A673 (cell line): ENCODE results near the gene PFKFB4.

Experiments
- EZH2 ChIP-seq: fragments of 200-600 bp; sonication (generic); IDR thresholded peaks from 2 replicates; pipeline ENCODE4 v1.6.1; 2017; ENCODE audit warnings: borderline replicate concordance, low read depth, mild to moderate bottlenecking, mixed read lengths, antibody characterized with exemption, low read length; ENCODE audit not compliant: poor library complexity, severe bottlenecking
- TF ChIP-seq, protein P1 (sequence below): fragments of 300-800, 200-600 bp; sonication (generic); conservative IDR thresholded peaks from 2 replicates; pipeline ENCODE4 v1.5.1; 2017; ENCODE audit warnings: low read depth, mild to moderate bottlenecking, antibody characterized with exemption, low read length, moderate library complexity, mixed read lengths

DNA sequence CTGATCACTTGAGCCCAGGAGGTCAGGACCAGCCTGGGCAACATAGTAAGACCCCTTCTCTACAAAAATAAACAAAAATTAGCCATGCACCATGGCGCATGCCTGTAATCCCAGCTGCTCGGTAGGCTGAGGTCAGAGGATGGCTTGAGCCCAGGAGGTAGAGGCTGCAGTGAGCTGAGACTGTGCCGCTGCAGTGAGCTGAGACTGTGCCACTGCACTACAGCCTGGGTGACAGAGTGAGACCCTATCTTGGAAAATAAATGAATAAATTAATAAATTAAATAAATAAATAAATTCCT is 63.5 kb downstream of the PFKFB4 start:
- TF ChIP-seq, protein P1, sequence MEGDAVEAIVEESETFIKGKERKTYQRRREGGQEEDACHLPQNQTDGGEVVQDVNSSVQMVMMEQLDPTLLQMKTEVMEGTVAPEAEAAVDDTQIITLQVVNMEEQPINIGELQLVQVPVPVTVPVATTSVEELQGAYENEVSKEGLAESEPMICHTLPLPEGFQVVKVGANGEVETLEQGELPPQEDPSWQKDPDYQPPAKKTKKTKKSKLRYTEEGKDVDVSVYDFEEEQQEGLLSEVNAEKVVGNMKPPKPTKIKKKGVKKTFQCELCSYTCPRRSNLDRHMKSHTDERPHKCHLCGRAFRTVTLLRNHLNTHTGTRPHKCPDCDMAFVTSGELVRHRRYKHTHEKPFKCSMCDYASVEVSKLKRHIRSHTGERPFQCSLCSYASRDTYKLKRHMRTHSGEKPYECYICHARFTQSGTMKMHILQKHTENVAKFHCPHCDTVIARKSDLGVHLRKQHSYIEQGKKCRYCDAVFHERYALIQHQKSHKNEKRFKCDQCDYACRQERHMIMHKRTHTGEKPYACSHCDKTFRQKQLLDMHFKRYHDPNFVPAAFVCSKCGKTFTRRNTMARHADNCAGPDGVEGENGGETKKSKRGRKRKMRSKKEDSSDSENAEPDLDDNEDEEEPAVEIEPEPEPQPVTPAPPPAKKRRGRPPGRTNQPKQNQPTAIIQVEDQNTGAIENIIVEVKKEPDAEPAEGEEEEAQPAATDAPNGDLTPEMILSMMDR, result no peak
- no peak for TF ChIP-seq EZH2
